ENCODE data around the gene VASH2.
A peak's percentile ranks its signal among the peaks of the same experiment; 100 is the strongest.
"Not testable (repeated sequence)": the region's sequence is repeated elsewhere in the genome, so short reads cannot be mapped to it uniquely, and the experiment has no call there.

The VASH2 gene

DNA sequence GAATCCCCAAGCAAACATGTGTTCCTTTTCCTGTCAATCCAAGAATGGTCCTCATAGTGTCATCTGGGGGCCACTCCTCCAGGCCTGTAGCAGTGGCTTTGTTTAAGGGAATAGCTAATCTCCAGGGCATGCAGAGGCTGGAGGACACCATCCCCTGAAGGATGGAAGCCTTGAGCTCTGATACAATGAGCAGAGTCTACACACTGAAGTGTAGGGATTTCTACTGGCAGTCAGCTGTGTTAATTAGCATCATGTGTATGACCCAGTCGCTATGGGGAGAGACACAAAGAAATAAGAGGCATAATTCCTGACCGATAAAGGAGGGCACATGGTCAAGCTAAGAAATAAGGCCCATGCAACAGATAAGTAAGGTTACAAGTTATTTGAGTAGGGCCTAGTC, 36.2 kb downstream of the VASH2 start:
- CTCF ChIA-PET = interaction anchor here (0.6 to 1.9 kb wide), 6 partner anchors 8 to 531 kb away, joined by 3 to 5 read pairs (median 4); no protein-coding TSS in a partner anchor
- H3K27me3 Mint-ChIP-seq = no peaks in the 10 kb centered on the region
- DNase-seq = no peak
- no peaks in the 10 kb centered on the region for H3K9me3 Mint-ChIP-seq
- H3K4me3 Mint-ChIP-seq = no peak overlapping the region
- H3K4me1 Mint-ChIP-seq = peaks cover 7% of the 10 kb centered on the region
- H3K36me3 Mint-ChIP-seq = peaks cover 3% of the 10 kb centered on the region
- no peak overlapping the region for H3K27ac Mint-ChIP-seq

DNA sequence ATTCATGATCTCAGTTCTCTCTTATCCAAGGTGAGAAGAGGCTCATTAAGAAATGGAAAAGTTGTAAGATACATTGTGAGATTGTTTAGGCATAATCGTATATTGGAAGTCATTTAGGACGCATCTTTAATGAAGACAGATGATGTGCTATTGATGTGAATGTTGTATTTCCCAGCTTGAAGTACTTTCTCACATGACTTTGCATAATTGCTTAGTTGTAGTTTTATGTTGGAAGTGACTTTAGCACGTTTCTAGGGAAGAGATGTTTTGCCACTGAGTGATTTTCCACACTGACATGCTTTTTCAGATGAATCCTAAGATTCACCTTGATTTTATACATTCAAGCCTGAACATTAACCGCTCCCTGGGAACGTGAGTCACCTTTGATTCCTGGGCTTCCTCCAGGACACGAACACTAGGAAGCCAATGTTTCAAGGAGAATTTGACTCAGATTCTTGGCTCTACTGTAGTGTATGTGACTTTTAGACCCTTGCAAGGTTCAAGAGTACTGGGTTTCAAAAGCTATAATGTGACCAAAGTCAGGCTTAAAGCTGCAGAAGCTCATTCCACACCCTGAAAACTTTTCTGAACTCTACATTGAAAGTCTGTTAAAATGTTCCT, 37.5 kb downstream of the VASH2 start:
- no peaks in the 10 kb centered on the region for H3K9me3 Mint-ChIP-seq
- H3K4me1 Mint-ChIP-seq = peaks cover 4% of the 10 kb centered on the region
- peaks cover 9% of the 10 kb centered on the region for H3K36me3 Mint-ChIP-seq
- CTCF ChIA-PET = interaction anchor here (1.0 to 1.9 kb wide), 2 partner anchors 10 to 323 kb away, joined by 3 to 4 read pairs; no protein-coding TSS in a partner anchor
- no peaks in the 10 kb centered on the region for H3K27me3 Mint-ChIP-seq
- H3K4me3 Mint-ChIP-seq = no peak overlapping the region
- no peak overlapping the region for H3K27ac Mint-ChIP-seq
- no peak for DNase-seq

DNA sequence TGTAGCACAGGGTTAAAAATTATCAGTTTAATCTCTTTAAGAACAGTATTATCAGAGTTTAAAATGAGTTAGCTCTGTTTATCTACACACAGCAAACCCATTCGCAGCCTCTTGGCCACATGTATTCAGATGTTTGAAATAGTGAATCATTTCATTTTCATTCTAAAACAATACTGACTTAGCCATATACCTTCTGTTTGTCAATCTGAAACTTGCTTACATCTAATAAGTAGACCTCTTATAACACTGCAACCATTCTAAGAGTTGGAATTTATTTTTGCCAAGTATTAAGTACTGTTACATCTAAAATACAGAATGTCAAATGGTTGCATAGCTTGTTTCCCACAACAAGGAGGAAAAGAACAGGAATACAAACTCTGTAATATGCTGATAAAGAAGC, 39.9 kb downstream of the VASH2 start:
- Mint-ChIP-seq H3K27me3 (no peaks in the 10 kb centered on the region), H3K27ac (no peak overlapping the region), H3K4me3 (no peak overlapping the region), H3K36me3 (peaks cover 17% of the 10 kb centered on the region), H3K9me3 (no peaks in the 10 kb centered on the region), H3K4me1 (peaks cover 4% of the 10 kb centered on the region)
- DNase-seq = no peak
- CTCF ChIA-PET = interaction anchor here (1.0 to 1.3 kb wide), 3 partner anchors 11 to 175 kb away, joined by 3 read pairs; no protein-coding TSS in a partner anchor

DNA sequence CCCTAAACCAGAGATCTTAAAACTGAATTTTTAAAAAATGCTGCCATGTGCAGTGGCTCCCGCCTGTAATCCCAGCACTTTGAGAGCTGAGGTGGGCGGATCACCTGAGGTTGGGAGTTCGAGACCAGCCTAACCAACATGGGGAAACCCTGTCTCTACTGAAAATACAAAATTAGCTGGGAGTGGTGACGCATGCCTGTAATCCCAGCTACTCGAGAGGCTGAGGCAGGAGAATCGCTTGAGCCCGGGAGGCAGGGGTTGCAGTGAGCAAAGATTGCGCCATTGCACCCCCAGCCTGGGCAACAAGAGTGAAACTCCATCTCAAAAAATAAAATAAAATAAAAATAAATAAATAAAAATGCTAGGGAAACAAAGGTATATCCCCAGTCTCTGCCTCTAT, 43.6 kb downstream of the VASH2 start:
- not testable (repeated sequence) for H3K27ac Mint-ChIP-seq, H3K9me3 Mint-ChIP-seq, H3K4me1 Mint-ChIP-seq, H3K27me3 Mint-ChIP-seq, H3K4me3 Mint-ChIP-seq, DNase-seq
- CTCF ChIA-PET = interaction anchor here (1.1 to 3.2 kb wide), 10 partner anchors 9 to 536 kb away, joined by 3 to 15 read pairs (median 9); no protein-coding TSS in a partner anchor
- H3K36me3 Mint-ChIP-seq = peaks cover 26% of the 10 kb centered on the region

DNA sequence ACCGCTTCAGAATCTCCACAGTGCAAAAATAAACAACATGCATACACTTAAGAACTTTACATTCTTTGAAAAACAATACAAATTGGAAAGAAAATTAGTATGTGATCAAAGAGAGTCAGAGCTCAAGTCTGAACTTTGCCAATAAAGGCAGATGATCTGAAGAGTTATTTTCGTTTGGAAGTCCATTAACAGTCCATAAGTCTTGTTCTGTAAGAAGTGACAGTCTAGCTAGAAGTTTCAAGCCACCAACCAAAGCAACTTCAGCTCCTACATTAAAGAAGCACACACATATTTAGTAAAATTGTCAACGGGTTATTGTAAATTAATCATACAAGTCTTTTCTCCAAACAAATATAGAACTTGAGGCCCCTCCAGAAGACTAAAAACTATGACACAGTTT, 44.6 kb downstream of the VASH2 start:
- no peak for DNase-seq
- Mint-ChIP-seq H3K9me3 (no peaks in the 10 kb centered on the region), H3K4me3 (no peak overlapping the region), H3K36me3 (peaks cover 30% of the 10 kb centered on the region), H3K4me1 (peaks cover 1% of the 10 kb centered on the region), H3K27ac (no peak overlapping the region), H3K27me3 (no peaks in the 10 kb centered on the region)
- CTCF ChIA-PET = interaction anchor here (0.7 to 3.2 kb wide), 22 partner anchors 8 to 537 kb away, joined by 3 to 15 read pairs (median 4); no protein-coding TSS in a partner anchor

DNA sequence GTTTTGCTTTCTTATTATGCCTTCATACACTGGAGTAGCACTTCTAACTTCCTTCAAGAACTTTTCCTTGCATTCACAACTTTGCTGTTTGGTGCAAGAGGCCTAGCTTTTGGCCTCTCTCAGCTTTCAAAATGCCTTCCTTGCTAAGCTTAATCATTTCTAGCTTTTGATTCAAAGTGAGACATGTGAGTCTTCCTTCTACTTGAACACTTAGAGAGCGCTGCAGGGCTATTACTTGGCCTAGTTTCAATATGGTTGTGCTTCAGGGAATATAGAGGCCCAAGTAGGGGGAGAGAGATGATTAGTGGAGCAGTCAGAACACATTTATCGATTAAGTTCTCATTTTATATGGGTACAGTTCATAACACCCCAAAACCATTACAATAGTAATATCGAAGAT, 52.9 kb downstream of the VASH2 start:
- Mint-ChIP-seq H3K4me3 (no peak overlapping the region), H3K27me3 (no peaks in the 10 kb centered on the region), H3K9me3 (no peaks in the 10 kb centered on the region), H3K4me1 (no peaks in the 10 kb centered on the region), H3K27ac (no peak overlapping the region), H3K36me3 (peaks cover 33% of the 10 kb centered on the region)
- CTCF ChIA-PET = interaction anchor here (0.9 to 2.2 kb wide), 6 partner anchors 9 to 547 kb away, joined by 3 to 7 read pairs (median 6); no protein-coding TSS in a partner anchor
- no peak for DNase-seq

DNA sequence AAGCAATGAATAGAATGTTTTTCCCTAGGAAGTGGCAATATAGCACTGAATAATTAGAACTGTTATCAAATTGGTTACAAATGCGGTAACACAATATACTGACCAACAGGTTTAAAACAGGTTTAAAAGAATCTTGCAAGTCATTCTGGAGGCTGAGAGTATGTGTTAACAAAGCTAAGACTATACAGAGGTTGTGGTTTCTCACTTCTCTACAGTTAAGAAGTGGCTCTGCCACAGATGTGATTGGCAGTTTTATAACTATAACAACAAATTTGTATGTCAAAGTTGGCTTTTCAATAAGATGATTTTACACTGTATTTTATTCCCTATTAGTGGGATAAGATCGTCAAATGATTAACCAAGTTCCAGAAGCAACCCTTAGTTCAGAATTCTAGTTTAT, 58.2 kb downstream of the VASH2 start:
- Mint-ChIP-seq H3K27me3 (no peaks in the 10 kb centered on the region), H3K27ac (no peak overlapping the region), H3K36me3 (peaks cover 51% of the 10 kb centered on the region), H3K9me3 (no peaks in the 10 kb centered on the region), H3K4me3 (no peak overlapping the region), H3K4me1 (peaks cover 25% of the 10 kb centered on the region)
- no peak for DNase-seq
- CTCF ChIA-PET = no interaction called here

DNA sequence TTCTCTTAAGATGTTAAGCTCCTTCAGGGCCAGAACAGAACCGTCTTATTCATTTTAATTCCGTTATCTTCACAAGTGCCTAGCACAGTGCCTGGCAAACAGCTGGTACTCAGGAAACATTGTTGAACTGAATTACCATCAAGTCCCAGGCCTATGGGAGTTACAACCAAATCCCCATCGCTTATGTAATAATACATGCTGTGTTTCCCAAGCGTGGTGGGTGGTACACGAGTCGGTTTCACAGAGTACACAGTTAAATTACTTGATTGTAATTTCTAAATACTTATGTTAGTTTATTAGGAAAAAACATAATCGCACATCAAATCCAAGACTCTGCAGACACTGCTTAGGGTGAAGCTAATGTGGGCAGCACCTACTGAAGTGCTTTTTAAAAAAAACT, 64.3 kb downstream of the VASH2 start:
- Mint-ChIP-seq H3K36me3 (peaks cover 34% of the 10 kb centered on the region), H3K4me1 (peaks cover 32% of the 10 kb centered on the region), H3K27me3 (no peaks in the 10 kb centered on the region), H3K4me3 (peak overlapping the region; percentile 99), H3K9me3 (no peaks in the 10 kb centered on the region), H3K27ac (peak overlapping the region; percentile 97)
- CTCF ChIA-PET = interaction anchor here (1.7 to 1.8 kb wide), 2 partner anchors 11 to 19 kb away, joined by 3 to 7 read pairs; no protein-coding TSS in a partner anchor
- DNase-seq = no peak

DNA sequence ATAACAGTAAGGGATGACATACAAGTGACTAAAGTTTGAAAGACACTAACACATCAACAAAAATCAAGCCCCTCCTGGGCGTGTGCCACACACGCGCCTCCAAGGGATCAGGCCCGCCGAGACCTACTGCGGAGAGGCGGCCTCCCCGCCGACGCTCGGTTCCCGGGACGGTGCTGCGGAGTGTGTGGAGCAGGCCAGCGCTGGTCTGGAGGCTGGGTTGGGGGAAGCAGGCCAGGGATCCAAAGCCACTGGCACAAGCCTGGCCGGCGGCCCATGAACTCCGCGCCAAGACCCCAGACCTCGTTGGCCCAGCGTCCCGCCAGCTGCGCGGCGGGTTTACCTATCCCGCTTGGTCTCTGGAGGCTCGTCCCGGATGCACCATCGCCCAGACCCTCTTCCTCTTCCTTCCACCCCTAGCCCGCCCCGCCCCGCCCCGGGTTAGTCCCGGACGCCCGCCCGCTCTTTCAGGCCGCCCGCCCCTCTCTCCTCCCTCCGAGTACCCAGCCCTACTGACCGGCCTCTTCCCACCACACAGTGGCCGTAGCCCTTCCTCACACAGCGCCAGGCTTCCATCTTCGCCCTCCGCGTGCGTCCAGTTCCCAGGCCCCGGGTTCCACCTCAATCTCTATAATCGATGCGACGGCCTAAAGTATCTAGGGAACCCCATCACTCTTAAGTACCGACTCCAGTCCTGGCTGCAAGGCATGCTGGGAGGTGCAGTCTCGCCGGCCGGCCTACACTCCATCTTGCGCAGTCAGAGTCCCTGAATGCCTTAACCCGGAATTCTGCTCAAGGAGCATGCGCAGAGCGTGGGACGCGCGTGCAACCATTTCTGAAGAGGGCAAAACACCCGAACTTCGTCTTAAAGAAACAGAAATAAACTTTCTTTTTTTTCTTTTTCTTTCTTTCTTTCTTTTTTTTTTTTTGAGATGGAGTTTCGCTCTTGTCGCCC, 65.0 kb downstream of the VASH2 start, which contains the start of gene ANGEL2:
Gene ANGEL2 (minus strand): TSS at position 769 of the 952 bp plus-strand sequence. CDS start 196 bp downstream, at position 573.
- peaks cover 32% of the 10 kb centered on the region for H3K4me1 Mint-ChIP-seq
- H3K27ac Mint-ChIP-seq = peak within 1 kb of the TSS; percentile 97
- no peaks in the 10 kb centered on the region for H3K9me3 Mint-ChIP-seq
- CTCF ChIA-PET = no interaction called here
- peaks cover 31% of the 10 kb centered on the region for H3K36me3 Mint-ChIP-seq
- no peaks in the 10 kb centered on the region for H3K27me3 Mint-ChIP-seq
- peak; percentile 98 for DNase-seq
- peak within 1 kb of the TSS; percentile 99 for H3K4me3 Mint-ChIP-seq

DNA sequence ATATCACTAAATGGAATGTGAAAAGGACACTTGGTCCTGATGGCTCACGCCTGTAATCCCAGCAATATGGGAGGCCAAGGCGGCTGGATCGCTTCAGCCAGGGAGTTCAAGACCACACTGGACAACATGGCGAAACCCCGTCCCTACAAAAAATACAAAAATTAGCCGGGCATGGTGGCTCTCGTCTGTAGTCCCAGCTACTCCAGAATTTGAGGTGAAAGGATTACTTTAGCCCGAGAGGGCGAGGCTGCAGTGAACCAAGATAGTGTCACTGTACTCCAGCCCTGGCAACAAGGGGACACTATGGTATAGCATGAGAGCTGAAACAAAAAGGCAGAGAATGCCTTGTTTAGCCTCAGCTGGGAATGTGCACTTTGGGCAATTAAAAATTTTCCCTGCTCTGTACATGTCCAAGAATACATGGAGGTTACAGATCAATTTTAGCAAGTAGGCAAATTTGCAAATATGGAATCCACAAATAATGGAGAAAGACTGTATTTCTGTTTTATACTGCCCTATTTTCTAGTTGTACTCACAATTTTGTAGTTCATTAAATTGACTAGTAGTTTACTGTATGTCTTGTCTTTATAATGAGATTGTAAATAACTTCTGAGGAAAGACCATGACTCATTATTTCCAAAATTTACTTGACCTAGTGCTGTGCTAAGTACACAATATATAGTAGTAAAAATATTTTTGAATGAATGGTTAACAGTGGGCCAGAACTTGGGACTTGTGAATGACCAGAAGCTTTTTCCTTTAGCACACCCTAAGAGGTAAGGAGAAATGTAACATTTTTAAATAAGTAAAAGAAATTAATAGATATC, 67.3 kb downstream of the VASH2 start:
- Mint-ChIP-seq H3K27me3 (peaks cover under 1% of the 10 kb centered on the region), H3K36me3 (peaks cover 14% of the 10 kb centered on the region), H3K27ac (no peak overlapping the region), H3K4me3 (no peak overlapping the region), H3K9me3 (no peaks in the 10 kb centered on the region), H3K4me1 (peaks cover 26% of the 10 kb centered on the region)
- no peak for DNase-seq
- CTCF ChIA-PET = no interaction called here

DNA sequence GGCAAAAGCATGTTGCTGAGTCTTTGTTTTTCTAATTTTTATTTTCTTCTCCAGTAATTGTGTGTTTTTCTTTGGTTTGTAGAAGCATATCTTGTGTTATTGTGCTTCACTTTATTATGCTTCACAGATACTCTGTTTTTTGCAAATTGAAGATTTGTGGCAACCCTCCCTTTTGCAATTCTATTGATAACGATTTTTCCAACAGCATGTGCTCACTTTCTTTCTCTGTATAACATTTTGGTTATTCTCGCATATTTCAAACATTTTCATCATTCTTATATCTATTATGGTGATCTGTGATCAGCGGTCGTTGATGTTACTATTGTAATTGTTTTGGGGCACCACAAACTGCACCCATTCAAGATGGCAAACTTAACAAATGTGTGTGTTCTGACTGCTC, 69.1 kb downstream of the VASH2 start:
- H3K4me1 Mint-ChIP-seq = peaks cover 10% of the 10 kb centered on the region
- H3K36me3 Mint-ChIP-seq = no peaks in the 10 kb centered on the region
- no peaks in the 10 kb centered on the region for H3K9me3 Mint-ChIP-seq
- H3K4me3 Mint-ChIP-seq = no peak overlapping the region
- CTCF ChIA-PET = interaction anchor here (0.6 kb wide), 1 partner anchor 254 kb away, joined by 3 read pairs; no protein-coding TSS in a partner anchor
- no peak for DNase-seq
- no peak overlapping the region for H3K27ac Mint-ChIP-seq
- peaks cover 10% of the 10 kb centered on the region for H3K27me3 Mint-ChIP-seq

DNA sequence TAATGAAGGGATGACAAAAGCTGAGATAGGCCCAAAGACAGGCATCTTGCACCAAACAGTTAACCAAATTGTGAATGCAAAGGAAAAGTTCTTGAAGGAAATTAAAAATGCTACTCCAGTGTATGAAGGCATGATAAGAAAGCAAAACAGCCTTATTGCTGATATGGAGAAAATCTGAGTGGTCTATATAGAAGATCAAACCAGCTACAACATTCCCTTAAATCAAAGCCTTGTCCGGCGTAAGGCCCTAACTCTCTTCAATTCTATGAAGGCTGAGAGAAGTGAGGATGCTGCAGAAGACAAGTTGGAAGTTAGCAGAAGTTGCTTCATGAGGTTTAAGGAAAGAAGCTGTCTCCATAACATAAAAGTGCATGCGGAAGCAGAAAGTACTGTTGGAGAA, 69.7 kb downstream of the VASH2 start:
- H3K4me3 Mint-ChIP-seq = no peak overlapping the region
- H3K4me1 Mint-ChIP-seq = peaks cover 6% of the 10 kb centered on the region
- no peaks in the 10 kb centered on the region for H3K36me3 Mint-ChIP-seq
- H3K27ac Mint-ChIP-seq = no peak overlapping the region
- no peaks in the 10 kb centered on the region for H3K9me3 Mint-ChIP-seq
- no peak for DNase-seq
- peaks cover 11% of the 10 kb centered on the region for H3K27me3 Mint-ChIP-seq
- CTCF ChIA-PET = interaction anchor here (1.2 kb wide), 1 partner anchor 11 kb away, joined by 5 read pairs; no protein-coding TSS in a partner anchor

DNA sequence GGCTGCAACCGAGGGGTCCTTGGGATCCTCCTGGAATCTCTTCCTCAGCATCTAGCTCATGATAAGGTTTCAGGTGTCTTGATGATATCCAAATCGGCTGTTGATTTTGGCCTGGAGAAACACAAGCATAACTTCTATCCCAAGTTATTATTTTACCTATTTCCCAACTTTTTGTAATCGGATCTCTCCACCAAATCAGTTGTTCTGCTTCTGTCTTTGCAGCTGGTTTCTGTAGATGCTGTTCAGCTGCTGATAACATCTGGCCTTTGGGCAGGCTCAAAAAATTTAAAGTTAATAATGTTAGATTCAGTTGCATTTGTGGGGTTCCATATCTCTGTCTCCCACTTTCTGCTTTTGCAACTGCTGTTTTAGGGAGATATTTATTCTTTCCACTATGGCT, 76.7 kb downstream of the VASH2 start:
- H3K27ac Mint-ChIP-seq, CTCF ChIA-PET, H3K36me3 Mint-ChIP-seq, H3K4me3 Mint-ChIP-seq, H3K9me3 Mint-ChIP-seq, DNase-seq, H3K4me1 Mint-ChIP-seq: not testable (repeated sequence)
- H3K27me3 Mint-ChIP-seq = peaks cover 42% of the 10 kb centered on the region
